Smooth muscle cell (in vitro differentiated cells): ENCODE measurements around the gene MCTP1. TPM values are rescaled to one million over a fixed set of nuclear protein-coding genes. Genes with fewer than 3 reads are reported as not detected.

Source experiments
- DNase-seq: peaks from one replicate; lab custom pipeline; 2025; ENCODE audit not compliant: unreplicated experiment; lab: John Stamatoyannopoulos, UW
- H2AFZ ChIP-seq: fragments of 200-600 bp; sonication (generic); 2 replicates; pipeline ENCODE4 v1.6.0; 2016; ENCODE audit warnings: antibody characterized with exemption, low read depth, mild to moderate bottlenecking
- H3F3A ChIP-seq: fragments of 200-600 bp; sonication (generic); 2 replicates; pipeline ENCODE4 v1.6.0; 2017; ENCODE audit warnings: antibody characterized with exemption, low read depth
- H3K27ac ChIP-seq: fragments of 200-600 bp; sonication (generic); 2 replicates; pipeline ENCODE4 v1.5.1; 2016; ENCODE audit warnings: low read depth, mild to moderate bottlenecking
- H3K27me3 ChIP-seq: fragments of 200-600 bp; sonication (generic); 2 replicates; pipeline ENCODE4 v1.6.1; 2016; ENCODE audit warnings: low read depth, mild to moderate bottlenecking
- H3K36me3 ChIP-seq: fragments of 200-600 bp; sonication (generic); 2 replicates; pipeline ENCODE4 v1.5.1; 2016; ENCODE audit warnings: low read depth
- H3K4me1 ChIP-seq: fragments of 200-600 bp; sonication (generic); 2 replicates; pipeline ENCODE4 v1.5.1; 2016; ENCODE audit warnings: low read depth
- H3K4me2 ChIP-seq: fragments of 200-600 bp; sonication (generic); 2 replicates; pipeline ENCODE4 v1.6.0; 2016; ENCODE audit warnings: mild to moderate bottlenecking
- H3K4me3 ChIP-seq: fragments of 200-600 bp; sonication (generic); 2 replicates; pipeline ENCODE4 v1.5.1; 2016; ENCODE audit warnings: mild to moderate bottlenecking
- H3K79me2 ChIP-seq: fragments of 200-600 bp; sonication (generic); 2 replicates; pipeline ENCODE4 v1.6.0; 2016; ENCODE audit warnings: low read depth, mild to moderate bottlenecking
- H3K9ac ChIP-seq: fragments of 200-600 bp; sonication (generic); 2 replicates; pipeline ENCODE4 v1.6.0; 2016; ENCODE audit warnings: low read depth
- H3K9me3 ChIP-seq: fragments of 200-600 bp; sonication (generic); replicated peaks from 2 replicates; pipeline ENCODE4 v1.5.1; 2016; ENCODE audit warnings: low read depth
- H4K20me1 ChIP-seq: fragments of 200-600 bp; sonication (generic); 2 replicates; pipeline ENCODE4 v1.6.0; 2016; ENCODE audit warnings: low read depth
- WGBS: methylation state at CpG from one replicate; pipeline ENCODE4 v1.1.7; 2016; ENCODE audit warnings: low lambda C conversion rate; 5-methylcytosine and 5-hydroxymethylcytosine counted together
- polyA plus RNA-seq: library from polyadenylated mRNA; unstranded; fragments of >200 nt; fragmentation: Nextera tagmentation; extraction: Ambion mirVana; gene quantifications from 2 replicates; pipeline ENCODE4 v1.2.1, GENCODE V29; 2016
- total RNA-seq: library from RNA; depleted of rRNA; stranded (reverse); fragments of >200 nt; gene quantifications from 2 replicates; pipeline ENCODE4 v1.2.3, GENCODE V29; 2014
- TF ChIP-seq, protein P1 (sequence below): fragments of 200-600 bp; sonication (generic); IDR thresholded peaks from 2 replicates; pipeline ENCODE4 v1.5.1; 2017; ENCODE audit warnings: borderline replicate concordance, mild to moderate bottlenecking, antibody characterized with exemption; ENCODE audit not compliant: insufficient read depth, poor library complexity, severe bottlenecking

The MCTP1 gene
- total and polyA plus RNA-seq, 2 experiments from 2014 or later, result 1.1 to 4.8 TPM

DNA sequence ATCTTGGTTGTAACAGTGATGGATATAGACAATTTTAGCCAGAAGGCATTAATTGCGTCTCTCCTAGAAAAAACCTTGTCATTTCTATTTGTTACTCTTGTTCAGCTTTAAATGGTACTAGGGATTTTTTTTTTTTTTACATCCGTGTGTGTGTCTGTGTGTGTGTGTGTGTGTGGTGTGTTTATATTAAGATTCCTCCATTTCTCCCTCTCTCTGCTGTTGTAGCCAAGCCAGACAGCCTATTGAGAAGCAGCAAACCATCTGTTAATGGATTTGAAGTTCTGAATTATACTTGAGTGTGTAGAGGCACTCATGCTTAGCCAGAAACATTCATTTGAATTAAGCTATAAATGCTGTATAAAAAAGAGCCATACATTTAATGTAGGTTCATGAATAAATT, 594.1 kb downstream of the MCTP1 start:
- H3K4me1 ChIP-seq, result no peaks in the 10 kb centered on the region
- DNase-seq, result no peak
- no peaks in the 10 kb centered on the region for H3F3A ChIP-seq
- 90% methylated on average over 2 of the region's 2 CpGs for WGBS
- H3K4me3 ChIP-seq, result no peak overlapping the region
- H4K20me1 ChIP-seq, result no peaks in the 10 kb centered on the region
- no peaks in the 10 kb centered on the region for H3K9me3 ChIP-seq
- H3K27me3 ChIP-seq, result no peaks in the 10 kb centered on the region
- no peak overlapping the region for H3K4me2 ChIP-seq
- H3K9ac ChIP-seq, result no peak overlapping the region
- no peak overlapping the region for H3K27ac ChIP-seq
- TF ChIP-seq, protein P1, sequence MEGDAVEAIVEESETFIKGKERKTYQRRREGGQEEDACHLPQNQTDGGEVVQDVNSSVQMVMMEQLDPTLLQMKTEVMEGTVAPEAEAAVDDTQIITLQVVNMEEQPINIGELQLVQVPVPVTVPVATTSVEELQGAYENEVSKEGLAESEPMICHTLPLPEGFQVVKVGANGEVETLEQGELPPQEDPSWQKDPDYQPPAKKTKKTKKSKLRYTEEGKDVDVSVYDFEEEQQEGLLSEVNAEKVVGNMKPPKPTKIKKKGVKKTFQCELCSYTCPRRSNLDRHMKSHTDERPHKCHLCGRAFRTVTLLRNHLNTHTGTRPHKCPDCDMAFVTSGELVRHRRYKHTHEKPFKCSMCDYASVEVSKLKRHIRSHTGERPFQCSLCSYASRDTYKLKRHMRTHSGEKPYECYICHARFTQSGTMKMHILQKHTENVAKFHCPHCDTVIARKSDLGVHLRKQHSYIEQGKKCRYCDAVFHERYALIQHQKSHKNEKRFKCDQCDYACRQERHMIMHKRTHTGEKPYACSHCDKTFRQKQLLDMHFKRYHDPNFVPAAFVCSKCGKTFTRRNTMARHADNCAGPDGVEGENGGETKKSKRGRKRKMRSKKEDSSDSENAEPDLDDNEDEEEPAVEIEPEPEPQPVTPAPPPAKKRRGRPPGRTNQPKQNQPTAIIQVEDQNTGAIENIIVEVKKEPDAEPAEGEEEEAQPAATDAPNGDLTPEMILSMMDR, result no peak
- H3K79me2 ChIP-seq, result no peaks in the 10 kb centered on the region
- no peaks in the 10 kb centered on the region for H3K36me3 ChIP-seq
- H2AFZ ChIP-seq, result no peak overlapping the region

DNA sequence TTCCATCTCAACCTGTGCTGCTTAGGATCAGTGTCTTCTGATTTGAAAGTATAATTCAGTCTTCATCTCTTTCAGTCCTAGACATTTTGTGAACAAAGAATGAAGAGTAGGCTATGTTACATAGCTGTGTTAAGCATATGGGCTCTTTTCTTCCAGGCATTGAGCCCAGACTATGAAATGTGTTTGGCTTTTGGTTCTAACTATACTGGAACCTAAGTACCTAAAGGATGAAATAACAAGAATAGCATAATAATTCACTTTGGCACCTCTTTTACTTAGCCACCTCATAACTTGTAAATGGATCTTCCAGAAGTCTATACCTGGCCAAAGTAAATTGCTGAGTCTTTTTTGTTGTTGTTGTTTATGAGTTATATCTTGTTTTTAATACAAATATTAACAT, 595.0 kb downstream of the MCTP1 start:
- no peak for DNase-seq
- no peaks in the 10 kb centered on the region for H3F3A ChIP-seq
- TF ChIP-seq, protein P1, result no peak
- H3K79me2 ChIP-seq, result no peaks in the 10 kb centered on the region
- no peak overlapping the region for H3K27ac ChIP-seq
- no peaks in the 10 kb centered on the region for H4K20me1 ChIP-seq
- no peaks in the 10 kb centered on the region for H3K36me3 ChIP-seq
- H3K4me1 ChIP-seq, result no peaks in the 10 kb centered on the region
- H3K4me3 ChIP-seq, result no peak overlapping the region
- H2AFZ ChIP-seq, result no peak overlapping the region
- H3K9ac ChIP-seq, result no peak overlapping the region
- H3K27me3 ChIP-seq, result no peaks in the 10 kb centered on the region
- H3K4me2 ChIP-seq, result no peak overlapping the region
- H3K9me3 ChIP-seq, result no peaks in the 10 kb centered on the region

DNA sequence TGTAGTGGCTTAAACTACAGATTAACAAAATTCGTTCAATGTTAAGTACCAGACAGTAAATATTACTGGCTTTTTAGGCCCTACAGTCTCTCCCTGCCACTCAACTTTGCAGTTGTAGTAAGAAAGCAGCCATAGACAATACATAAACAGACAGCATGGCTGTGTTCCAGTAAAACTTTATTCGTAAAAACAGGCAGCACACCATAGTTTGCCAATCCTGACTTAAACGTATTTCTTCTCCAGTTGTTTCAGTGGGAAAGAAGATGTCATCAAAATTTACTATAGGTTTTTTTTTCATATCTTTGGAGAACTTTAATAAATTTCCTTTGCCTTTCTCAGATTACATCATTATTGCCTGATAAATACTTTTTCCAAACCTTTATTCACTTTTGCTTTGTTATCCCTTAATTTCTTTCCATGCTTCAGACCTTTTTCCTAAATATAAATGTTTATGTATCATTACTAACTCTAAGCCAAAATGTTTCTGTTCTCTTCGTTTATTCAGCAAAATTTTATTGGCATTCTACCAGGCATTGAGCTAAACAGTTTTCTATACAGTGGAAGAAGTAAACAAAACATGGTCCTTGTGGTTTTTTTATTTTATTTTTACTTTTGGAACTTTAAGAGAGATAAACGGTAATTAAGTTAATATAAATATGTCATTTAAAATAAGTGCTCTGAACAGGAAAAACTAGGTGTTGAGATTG, 601.9 kb downstream of the MCTP1 start:
- TF ChIP-seq, protein P1, result no peak
- WGBS, result 89% methylated on average over 5 of the region's 5 CpGs

More for the DNA sequence above, 601.9 kb downstream of the MCTP1 start:
- Histone ChIP-seq H4K20me1 (no peaks in the 10 kb centered on the region), H3F3A (no peaks in the 10 kb centered on the region), H3K79me2 (no peaks in the 10 kb centered on the region), H3K9me3 (no peaks in the 10 kb centered on the region), H3K9ac (no peak overlapping the region), H3K4me1 (no peaks in the 10 kb centered on the region), H3K36me3 (no peaks in the 10 kb centered on the region), H2AFZ (no peak overlapping the region), H3K4me3 (no peak overlapping the region), H3K27me3 (no peaks in the 10 kb centered on the region), H3K27ac (no peak overlapping the region), H3K4me2 (no peak overlapping the region)
- DNase-seq, result no peak
